IMR-90 (cell line): ENCODE measurements around the gene ZNF385B. TPM values are rescaled to one million over a fixed set of nuclear protein-coding genes. Genes with fewer than 3 reads are reported as not detected.

Experiments used
- ATAC-seq: fragments of 200-7000 bp; cut with Tn5 transposase; 2 replicates; pipeline ENCODE4 v1.9.1; 2020; ENCODE audit warnings: low read depth, mild to moderate bottlenecking, moderate library complexity
- BruUV-seq: library from RNA; stranded (reverse); fragments of 400-500 nt; replicated peaks from 2 replicates; lab custom pipeline; 2021; lab: Mats Ljungman, UMichigan
- CTCF ChIA-PET: fragments of 300-600 bp; formaldehyde crosslinking; extraction: SDS; loops from one replicate; lab custom pipeline; 2021; ENCODE audit warnings: antibody characterized with exemption; lab: Yijun Ruan, JAX
- POLR2A ChIA-PET: fragments of 300-600 bp; sonication (Branson Sonifier 250); formaldehyde crosslinking; loops from one replicate; lab custom pipeline; 2022; ENCODE audit warnings: antibody characterized with exemption; ENCODE audit not compliant: unreplicated experiment; lab: Charles Lee
- DNase-seq: peaks from one replicate; pipeline ENCODE4 v3.0.0; 2013
- H2AFZ ChIP-seq: replicated peaks from 2 replicates; pipeline ENCODE3; 2013; ENCODE audit warnings: low read length, mild to moderate bottlenecking; ENCODE audit not compliant: poor library complexity
- H2AK5ac ChIP-seq: 2 replicates; pipeline ENCODE4 v1.6.1; 2013; ENCODE audit warnings: low read depth, low read length, inconsistent platforms
- H2AK9ac ChIP-seq: replicated peaks from 2 replicates; pipeline ENCODE3; 2013; ENCODE audit warnings: mild to moderate bottlenecking, low read depth, low read length, moderate library complexity; ENCODE audit not compliant: poor library complexity
- H2BK120ac ChIP-seq: 2 replicates; pipeline ENCODE4 v1.6.1; 2013; ENCODE audit warnings: low read depth, low read length, inconsistent platforms
- H2BK15ac ChIP-seq: 3 replicates; pipeline ENCODE4 v1.6.1; 2013; ENCODE audit warnings: low read depth, low read length, inconsistent platforms
- H2BK20ac ChIP-seq: 2 replicates; pipeline ENCODE4 v1.6.1; 2013; ENCODE audit warnings: low read depth, mild to moderate bottlenecking, inconsistent platforms, low read length, moderate library complexity
- H2BK5ac ChIP-seq: 2 replicates; pipeline ENCODE4 v1.6.1; 2013; ENCODE audit warnings: mild to moderate bottlenecking, low read depth, low read length, inconsistent platforms; ENCODE audit not compliant: poor library complexity, severe bottlenecking
- H3K14ac ChIP-seq: replicated peaks from 2 replicates; pipeline ENCODE4 v1.6.1; 2013; ENCODE audit warnings: low read depth, low read length, inconsistent platforms
- H3K18ac ChIP-seq: 2 replicates; pipeline ENCODE4 v1.6.1; 2013; ENCODE audit warnings: low read depth, low read length, control low read depth
- H3K23ac ChIP-seq: 2 replicates; pipeline ENCODE4 v1.6.1; 2013; ENCODE audit warnings: low read depth, low read length, inconsistent platforms
- H3K27ac ChIP-seq: 2 replicates; pipeline ENCODE4 v1.5.1; 2013; ENCODE audit warnings: mild to moderate bottlenecking, control low read depth, low read length; ENCODE audit not compliant: insufficient read depth
- H3K27me3 ChIP-seq: 2 replicates; pipeline ENCODE4 v1.6.1; 2013; ENCODE audit warnings: low read length; ENCODE audit not compliant: control insufficient read depth, insufficient read depth
- H3K36me3 ChIP-seq: 2 replicates; pipeline ENCODE4 v1.6.1; 2013; ENCODE audit warnings: low read length, mixed read lengths; ENCODE audit not compliant: control insufficient read depth, insufficient read depth
- H3K4ac ChIP-seq: 2 replicates; pipeline ENCODE4 v1.6.1; 2013; ENCODE audit warnings: low read depth, low read length, inconsistent platforms
- H3K4me1 ChIP-seq: 2 replicates; pipeline ENCODE4 v1.6.1; 2013; ENCODE audit warnings: low read length, mixed read lengths; ENCODE audit not compliant: control insufficient read depth, insufficient read depth
- H3K4me2 ChIP-seq: 2 replicates; pipeline ENCODE4 v1.6.1; 2013; ENCODE audit warnings: low read depth, mild to moderate bottlenecking, control low read depth, low read length, moderate library complexity
- H3K4me3 ChIP-seq: 2 replicates; pipeline ENCODE4 v1.5.1; 2013; ENCODE audit warnings: low read depth, mild to moderate bottlenecking, control low read depth, low read length, moderate library complexity; ENCODE audit not compliant: insufficient read depth
- H3K56ac ChIP-seq: 2 replicates; pipeline ENCODE4 v1.6.1; 2013; ENCODE audit warnings: low read length, inconsistent platforms; ENCODE audit not compliant: insufficient read depth; ENCODE audit errors: extremely low read depth
- H3K79me1 ChIP-seq, 2 experiments: 2 replicates each; pipeline ENCODE4 v1.6.1; 2013; ENCODE audit warnings: low read length in 2 of 2, inconsistent platforms in 1 of 2, low read depth in 1 of 2
- H3K9ac ChIP-seq: 2 replicates; pipeline ENCODE4 v1.6.1; 2013; ENCODE audit warnings: low read depth, low read length, control low read depth
- H3K9me1 ChIP-seq: 2 replicates; pipeline ENCODE4 v1.6.1; 2013; ENCODE audit warnings: low read length, inconsistent platforms; ENCODE audit not compliant: insufficient read depth
- H3K9me3 ChIP-seq: 2 replicates; pipeline ENCODE4 v1.6.1; 2013; ENCODE audit warnings: low read length; ENCODE audit not compliant: control insufficient read depth, insufficient read depth
- H4K20me1 ChIP-seq: 2 replicates; pipeline ENCODE4 v1.6.1; 2013; ENCODE audit warnings: low read length, inconsistent platforms; ENCODE audit not compliant: insufficient read depth
- H4K5ac ChIP-seq: 2 replicates; pipeline ENCODE4 v1.6.1; 2013; ENCODE audit warnings: mild to moderate bottlenecking, low read depth, low read length, control low read depth
- H4K8ac ChIP-seq, 2 experiments: 2 replicates each; pipeline ENCODE4 v1.6.1; 2013; ENCODE audit warnings: low read depth in 2 of 2, low read length in 2 of 2, control low read depth in 1 of 2, inconsistent platforms in 1 of 2
- H4K91ac ChIP-seq: 2 replicates; pipeline ENCODE4 v1.6.1; 2013; ENCODE audit warnings: low read depth, low read length, inconsistent platforms; ENCODE audit not compliant: insufficient read depth
- BHLHE40 ChIP-seq: fragments of 150-350 bp; IDR thresholded peaks from 2 replicates; pipeline ENCODE4 v1.6.1; 2016; ENCODE audit warnings: mild to moderate bottlenecking, low read depth, low read length
- MXI1 ChIP-seq: IDR thresholded peaks from 2 replicates; pipeline ENCODE4 v1.6.1; 2012; ENCODE audit warnings: low read depth, mild to moderate bottlenecking, low read length, moderate library complexity, borderline replicate concordance
- NFE2L2 ChIP-seq: fragments of 150-350 bp; IDR thresholded peaks from 2 replicates; pipeline ENCODE4 v1.6.1; 2016; ENCODE audit warnings: low read depth, mild to moderate bottlenecking, low read length
- POLR2A ChIP-seq: IDR thresholded peaks from 2 replicates; pipeline ENCODE4 v1.6.1; 2012; ENCODE audit warnings: mild to moderate bottlenecking, low read depth, low read length
- RCOR1 ChIP-seq: IDR thresholded peaks from 2 replicates; pipeline ENCODE4 v1.6.1; 2012; ENCODE audit warnings: mild to moderate bottlenecking, low read length, improper control_type of control experiment; ENCODE audit not compliant: insufficient replicate concordance
- RFX5 ChIP-seq: IDR thresholded peaks from 2 replicates; pipeline ENCODE4 v1.8.0; 2012; ENCODE audit warnings: low read depth, mild to moderate bottlenecking, low read length, moderate library complexity
- SMC3 ChIP-seq: fragments of 150-350 bp; IDR thresholded peaks from 2 replicates; pipeline ENCODE4 v1.6.1; 2016; ENCODE audit warnings: low read depth, mild to moderate bottlenecking, antibody characterized with exemption, low read length, moderate library complexity
- WGBS, 2 experiments: methylation state at CpG; one replicate each; pipeline versions ENCODE4 v1.1.5 to v1.1.7; 2013; ENCODE audit warnings: missing lambda C conversion rate in 2 of 2; ENCODE audit not compliant: insufficient read length in 1 of 2; ENCODE audit errors: extremely low coverage in 2 of 2; 5-methylcytosine and 5-hydroxymethylcytosine counted together
- dilution Hi-C: fragments of 300-500 bp; cut with HindIII; formaldehyde crosslinking; loops from one replicate; pipeline ENCODE4 v1.14.3; 2018; ENCODE audit warnings: low sequenced_read_pairs; ENCODE audit not compliant: unreplicated experiment
- in situ Hi-C: fragments of 300-500 bp; cut with MboI; formaldehyde crosslinking; loops from 3 replicates; pipeline ENCODE4 v1.14.3; 2019; ENCODE audit warnings: low sequenced_read_pairs, inconsistent platforms, mixed read lengths
- intact Hi-C: fragments of 100-400 bp; cut with micrococcal nuclease; formaldehyde crosslinking; loops from 2 replicates; pipeline ENCODE4 v1.10.0; 2022
- polyA plus RNA-seq, 3 experiments: library from polyadenylated mRNA; depleted of rRNA; stranded (reverse); fragments of >200 nt; gene quantifications; 2 replicates each; pipeline ENCODE4 v1.2.3, GENCODE V29; 2012; ENCODE audit warnings: low replicate concordance in 1 of 3
- total RNA-seq: library from RNA; depleted of rRNA; stranded (reverse); fragments of >200 nt; gene quantifications from 2 replicates; pipeline ENCODE4 v1.2.3, GENCODE V29; 2012
- TF ChIP-seq, protein P1 (sequence below): fragments of 150-350 bp; IDR thresholded peaks from 2 replicates; pipeline ENCODE4 v1.6.1; 2017; ENCODE audit warnings: mild to moderate bottlenecking, antibody characterized with exemption, low read length, low read depth

Gene ZNF385B
- total and polyA plus RNA-seq, 2 of the 4 experiments (the other 2 are of a cell fraction): not detected

DNA sequence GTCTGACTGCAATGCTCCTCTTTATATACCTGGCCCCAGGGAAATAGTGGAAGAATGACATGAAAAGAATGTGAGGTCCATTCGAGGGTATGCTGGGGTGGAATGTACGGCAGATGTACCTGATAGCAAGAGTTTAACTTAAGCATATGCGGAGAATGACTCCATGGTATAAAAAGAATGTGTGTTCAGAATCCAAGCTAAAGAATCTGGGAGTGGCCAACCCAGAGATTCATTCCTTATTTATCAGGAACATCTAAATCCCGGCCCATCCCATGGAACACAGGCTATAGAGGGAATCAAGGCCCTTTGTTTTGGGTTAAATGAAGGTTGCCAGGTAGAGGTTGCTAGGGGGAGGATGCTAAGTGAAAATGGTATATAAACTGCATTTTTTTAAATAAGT is 150.0 kb downstream of the ZNF385B start:
- 80% methylated on average over 1 of the region's 4 CpGs; no CpG with 5 or more reads in 1 of the 2 experiments for WGBS, 2 experiments
- Histone ChIP-seq H3K14ac (no peak overlapping the region), H2BK15ac (no peak overlapping the region), H3K23ac (no peak overlapping the region), H3K4me1 (no peaks in the 10 kb centered on the region), H3K9ac (no peak overlapping the region), H4K91ac (no peak overlapping the region), H2AK5ac (no peak overlapping the region), H2AK9ac (no peak overlapping the region), H3K4me2 (no peak overlapping the region), H4K20me1 (no peaks in the 10 kb centered on the region), H3K4me3 (no peak overlapping the region), H2BK5ac (no peak overlapping the region), H3K79me1 (no peaks in the 10 kb centered on the region), H4K5ac (no peak overlapping the region), H3K36me3 (no peaks in the 10 kb centered on the region), H3K9me3 (no peaks in the 10 kb centered on the region), H3K4ac (no peak overlapping the region), H3K18ac (no peak overlapping the region), H3K9me1 (no peaks in the 10 kb centered on the region), H2BK120ac (no peak overlapping the region), H2AFZ (no peak overlapping the region), H4K8ac (no peak overlapping the region), H3K27me3 (no peaks in the 10 kb centered on the region; the same call in 1 of the 2 replicates), H3K27ac (no peak overlapping the region), H3K56ac (no peak overlapping the region), H2BK20ac (no peak overlapping the region)
- ATAC-seq (no peak), DNase-seq (no peak)
- CTCF ChIA-PET: no interaction called here
- dilution Hi-C loops (no loop called here), intact Hi-C loops (no loop called here), in situ Hi-C loops (no loop called here)
- POLR2A ChIA-PET: no interaction called here
- TF ChIP-seq RFX5 (no peak), POLR2A (no peak), MXI1 (no peak), BHLHE40 (no peak), NFE2L2 (no peak), SMC3 (no peak), RCOR1 (no peak)
- TF ChIP-seq, protein P1, sequence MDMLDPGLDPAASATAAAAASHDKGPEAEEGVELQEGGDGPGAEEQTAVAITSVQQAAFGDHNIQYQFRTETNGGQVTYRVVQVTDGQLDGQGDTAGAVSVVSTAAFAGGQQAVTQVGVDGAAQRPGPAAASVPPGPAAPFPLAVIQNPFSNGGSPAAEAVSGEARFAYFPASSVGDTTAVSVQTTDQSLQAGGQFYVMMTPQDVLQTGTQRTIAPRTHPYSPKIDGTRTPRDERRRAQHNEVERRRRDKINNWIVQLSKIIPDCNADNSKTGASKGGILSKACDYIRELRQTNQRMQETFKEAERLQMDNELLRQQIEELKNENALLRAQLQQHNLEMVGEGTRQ: no peak
- no TSS peak for BruUV-seq
